ENCODE data around the gene ACTBL2.

Gene ACTBL2

DNA sequence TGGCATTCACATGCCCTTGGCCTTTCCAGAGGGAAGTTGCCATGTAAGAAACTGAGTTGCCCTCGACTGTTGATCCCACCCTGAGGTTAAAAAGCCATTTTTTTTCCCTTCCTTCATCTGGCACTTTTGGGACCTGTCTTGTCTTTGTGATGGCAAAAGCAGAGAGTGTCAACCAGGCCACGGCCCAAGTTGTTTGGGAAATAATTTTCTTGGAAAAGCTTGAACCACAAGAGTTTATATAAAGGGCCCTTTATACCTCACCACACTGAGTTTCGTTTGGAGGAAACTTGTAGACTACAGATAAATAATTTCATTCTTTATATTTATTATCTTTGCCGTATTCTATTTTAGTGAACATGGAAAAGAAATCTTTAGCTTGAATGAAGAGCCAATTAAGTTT lies 34.3 kb downstream of the ACTBL2 start:
- DNase-seq = no peak

DNA sequence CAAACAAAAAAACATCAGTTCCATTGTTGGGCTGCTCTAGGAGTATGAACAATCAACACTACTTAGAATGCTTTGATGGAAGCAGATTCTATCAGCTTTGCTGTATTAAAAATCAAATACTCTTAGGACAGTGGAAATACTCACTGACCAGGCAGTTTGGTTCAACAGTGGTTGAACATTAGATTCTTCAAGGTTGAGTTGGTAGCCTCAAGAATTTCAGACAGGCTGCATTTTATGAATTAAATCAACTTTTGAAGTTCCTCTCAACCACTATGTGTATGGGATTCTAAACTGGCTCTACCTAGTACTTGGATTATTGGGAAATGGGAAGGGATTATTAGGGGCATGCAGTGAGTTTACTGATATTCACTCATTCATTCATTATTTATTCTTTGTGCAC lies 35.0 kb downstream of the ACTBL2 start:
- no peak for DNase-seq

DNA sequence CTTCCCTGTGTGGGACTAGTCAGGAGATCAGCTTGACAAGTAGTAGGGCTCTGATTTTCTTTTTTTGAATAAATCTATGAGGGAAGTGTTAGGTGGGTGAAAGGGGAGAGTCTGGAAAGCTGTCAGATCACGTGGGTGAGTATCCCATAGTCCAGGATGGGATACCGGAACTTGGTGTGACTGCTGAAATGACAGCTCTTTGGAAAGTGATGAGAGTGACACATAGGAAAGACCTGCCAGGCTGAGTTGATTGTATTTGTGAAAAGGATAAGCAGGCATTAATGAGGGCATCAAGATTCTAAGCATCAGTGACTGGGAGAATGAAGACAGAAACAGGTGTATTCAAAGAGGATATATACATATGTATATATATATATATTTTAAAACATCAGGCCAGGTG lies 35.6 kb downstream of the ACTBL2 start:
- DNase-seq = no peak

DNA sequence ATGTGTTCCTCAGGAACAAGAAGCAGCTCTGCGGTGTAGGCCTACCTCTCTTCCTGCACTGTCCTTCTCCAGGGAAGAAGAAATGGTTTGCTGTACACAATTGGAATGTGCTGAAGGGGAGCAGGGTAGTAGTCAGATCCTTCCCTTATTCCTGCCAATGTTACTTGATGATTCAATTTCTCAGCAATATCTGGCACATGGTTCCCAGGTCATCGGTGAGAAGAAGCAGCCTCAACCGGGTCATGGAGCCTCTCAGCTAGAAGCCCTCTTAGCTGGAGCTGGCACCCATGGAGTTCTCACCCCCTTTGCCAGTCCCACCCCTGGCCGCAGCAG lies 36.9 kb downstream of the ACTBL2 start:
- no peak for DNase-seq

DNA sequence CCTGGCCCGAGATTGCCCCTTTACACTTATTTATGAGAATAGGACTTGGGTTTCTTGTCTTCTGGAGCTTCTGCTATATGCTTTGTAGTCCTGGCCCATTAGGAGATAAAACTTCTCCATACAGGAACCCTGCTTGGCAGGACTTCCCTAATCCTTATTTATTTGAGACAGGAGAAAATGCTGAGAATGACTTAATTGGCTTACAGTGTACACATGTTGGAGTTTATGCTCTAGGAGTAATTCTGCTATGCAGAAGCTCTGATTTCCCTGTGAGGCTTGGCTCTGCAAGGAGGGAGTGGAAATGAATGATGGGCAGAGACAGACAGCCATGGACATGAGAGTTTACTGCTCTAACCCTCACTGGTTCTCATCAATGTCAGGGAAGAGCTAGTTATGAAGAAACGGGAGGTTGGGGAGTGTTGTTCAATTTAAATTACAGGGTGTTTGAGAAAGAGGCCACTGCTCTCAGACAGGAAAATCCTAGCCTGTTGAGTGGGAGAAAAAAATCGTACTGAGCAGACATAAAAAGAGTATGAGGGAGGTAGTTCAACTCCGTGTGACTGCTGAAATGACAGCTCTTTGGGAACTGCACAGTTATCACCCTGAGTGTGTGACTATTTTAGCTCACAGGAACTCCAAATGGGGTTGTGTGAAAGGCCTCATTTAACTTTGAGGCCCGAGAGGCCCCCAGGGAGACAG lies 37.5 kb downstream of the ACTBL2 start:
- no peak for DNase-seq

DNA sequence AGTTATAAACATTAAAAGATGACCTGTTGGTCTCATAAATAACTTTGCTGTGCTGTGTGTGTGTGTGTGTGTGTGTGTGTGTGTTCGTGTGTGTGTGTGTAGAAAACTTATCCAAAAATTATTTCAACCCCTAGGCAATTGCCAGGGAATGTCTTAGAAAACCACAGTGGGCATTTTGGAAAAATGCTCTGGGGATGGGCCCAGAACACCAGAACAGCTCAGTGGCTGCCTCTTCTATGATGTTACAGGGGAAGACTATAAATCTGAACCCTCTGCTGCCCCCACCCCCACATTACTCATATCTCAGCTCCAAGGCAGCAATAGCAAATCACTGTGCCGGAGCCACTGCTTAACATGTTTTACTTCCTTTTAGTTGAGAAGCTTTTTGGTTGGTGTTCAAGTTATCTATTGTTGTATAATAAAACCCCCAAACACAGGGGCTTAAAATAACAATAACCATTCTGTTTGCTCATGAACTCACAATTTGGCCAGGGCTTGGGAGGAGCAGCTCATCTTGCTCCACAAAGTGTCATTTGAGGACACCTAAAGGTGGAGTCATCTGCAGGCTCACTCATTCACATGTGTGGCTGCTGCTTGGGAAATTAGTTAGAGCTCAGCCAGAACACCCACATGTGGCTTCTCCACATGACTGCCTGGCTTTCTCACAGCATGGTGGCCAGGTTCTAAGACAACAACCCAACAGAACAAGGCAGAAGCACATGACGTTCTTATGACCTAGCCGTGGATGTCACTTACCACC lies 40.4 kb downstream of the ACTBL2 start:
- no peak for DNase-seq

DNA sequence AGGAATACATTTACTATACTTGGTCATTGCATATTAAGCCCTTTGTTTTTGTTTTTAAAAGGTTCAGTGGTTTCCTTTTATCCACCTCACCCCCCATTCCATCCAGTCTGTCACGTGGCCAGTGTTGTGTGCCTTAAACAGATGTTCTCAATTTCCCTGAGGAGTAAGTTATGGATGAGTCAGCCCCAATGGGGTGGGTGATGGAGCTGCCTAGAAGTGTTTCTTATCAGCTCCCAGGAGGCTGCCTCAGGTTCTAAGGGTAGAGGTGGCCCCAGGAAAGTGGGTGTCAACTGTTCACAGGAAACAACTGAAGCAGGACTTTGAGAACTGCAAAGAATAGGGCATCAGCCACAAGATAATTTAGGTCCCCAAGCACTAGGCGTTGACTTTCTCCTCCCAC lies 41.1 kb downstream of the ACTBL2 start:
- no peak for DNase-seq

DNA sequence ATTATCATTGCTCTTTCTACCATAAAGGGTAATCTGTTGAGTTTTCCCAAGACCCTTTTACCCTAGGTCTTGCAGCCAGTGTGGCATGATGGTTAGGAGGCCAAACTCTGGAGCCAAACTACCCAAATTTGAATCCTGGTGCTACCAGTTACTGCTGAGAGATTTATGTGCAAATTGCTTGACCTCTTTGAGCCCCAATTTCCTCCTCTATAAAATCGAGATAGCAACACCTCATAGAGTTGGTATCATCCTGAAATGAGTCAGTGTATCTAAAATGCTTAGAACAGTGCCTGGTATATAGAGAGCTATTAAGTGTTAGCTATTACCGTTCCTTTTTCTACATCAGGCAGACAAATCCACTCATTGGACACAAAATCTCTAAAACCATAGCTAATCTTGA lies 43.0 kb downstream of the ACTBL2 start:
- DNase-seq = no peak

DNA sequence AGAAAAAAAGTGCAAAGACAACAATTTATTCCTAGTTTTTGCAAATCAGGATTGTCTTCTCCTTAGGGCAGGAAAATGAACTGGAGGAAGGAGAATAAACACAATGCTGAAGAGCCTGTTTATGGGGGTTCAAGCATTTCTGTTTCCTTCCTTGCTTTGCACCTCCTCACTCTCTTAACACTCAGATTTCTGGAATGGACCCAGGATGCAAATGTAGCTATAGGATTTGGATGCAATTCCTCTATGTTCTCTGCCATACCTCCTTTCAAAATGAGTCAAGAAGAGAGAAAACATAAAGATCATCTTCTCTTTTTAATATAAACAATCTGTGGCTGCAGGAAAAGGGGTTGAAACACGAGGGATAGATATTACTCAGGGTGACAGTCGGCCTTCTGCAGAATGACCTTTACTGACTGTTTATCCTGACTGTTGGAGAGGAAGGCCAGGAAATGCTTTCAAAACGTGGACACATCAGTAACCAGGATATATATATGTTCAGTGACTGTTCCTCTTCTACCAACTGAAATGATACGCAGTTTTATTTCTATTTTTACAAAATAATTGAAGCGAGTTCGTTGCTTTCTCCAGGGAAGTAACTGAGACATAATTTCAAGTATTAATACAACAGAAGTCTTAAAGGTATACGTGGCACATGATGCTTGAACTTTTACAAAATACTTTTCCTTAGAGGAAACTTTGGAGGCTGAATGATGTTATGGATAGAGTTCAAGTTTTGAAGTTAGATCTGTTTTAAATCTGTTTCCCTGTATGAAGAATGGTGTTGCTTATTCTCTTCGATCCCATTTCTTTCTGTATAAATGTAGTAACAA lies 44.4 kb downstream of the ACTBL2 start:
- DNase-seq = no peak

DNA sequence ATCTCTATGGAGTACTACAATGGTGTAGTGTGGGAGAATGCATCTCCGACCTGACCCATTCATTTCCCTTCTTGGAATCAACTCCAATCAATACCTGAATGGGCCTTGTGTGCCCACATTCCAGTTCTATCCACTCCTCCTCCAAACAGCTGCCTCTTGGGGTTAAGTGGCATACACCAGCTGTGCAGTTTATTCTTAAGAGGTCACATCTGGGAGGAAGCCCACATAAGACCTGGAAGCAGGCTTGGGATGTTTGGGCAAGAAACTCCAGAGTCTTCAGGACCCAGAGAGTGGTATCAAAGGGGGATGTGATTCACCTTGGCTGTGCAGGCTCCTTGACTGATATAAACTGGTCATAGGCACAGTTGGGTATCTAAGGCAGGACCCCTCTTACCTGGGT lies 46.0 kb downstream of the ACTBL2 start:
- no peak for DNase-seq

DNA sequence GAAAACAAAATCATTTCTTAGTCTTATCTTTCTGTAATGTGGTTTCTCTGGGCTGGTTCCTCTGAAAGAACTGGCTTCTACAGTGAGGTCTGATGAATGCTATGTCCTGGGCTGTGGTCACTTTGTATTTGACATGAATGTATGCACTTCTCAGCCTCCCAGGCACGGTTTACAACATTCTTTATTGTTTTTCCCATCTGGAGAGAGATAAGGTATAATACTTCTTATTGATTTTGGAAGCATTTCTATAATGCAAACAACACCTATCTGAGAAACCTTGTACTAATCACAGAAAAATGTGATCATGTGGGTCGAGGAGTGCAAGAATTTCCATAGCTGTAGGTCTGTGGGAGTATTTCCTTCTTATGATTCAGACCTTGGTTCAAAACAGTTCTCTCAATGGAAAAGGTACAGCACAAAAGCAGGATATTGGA lies 46.9 kb downstream of the ACTBL2 start:
- DNase-seq = no peak

DNA sequence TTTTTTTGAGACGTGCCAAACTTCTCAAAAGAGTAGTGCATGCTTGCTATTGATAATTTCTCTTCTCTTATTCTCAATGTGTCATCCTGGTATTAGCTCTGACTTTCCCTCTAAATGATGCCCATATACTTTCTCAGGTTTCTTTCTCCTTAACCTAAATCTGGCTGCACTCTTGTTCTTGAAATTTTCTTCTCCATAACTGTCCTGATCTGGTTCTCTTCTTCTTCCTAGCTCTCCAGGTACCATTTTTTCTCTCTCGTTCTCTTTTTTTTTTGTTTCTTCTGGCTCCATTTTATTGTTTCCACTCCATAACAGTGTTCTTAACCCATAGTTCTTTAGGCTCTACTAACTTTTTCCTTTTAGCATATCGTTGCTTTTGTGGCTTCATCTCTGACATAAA lies 47.9 kb downstream of the ACTBL2 start:
- DNase-seq = no peak

DNA sequence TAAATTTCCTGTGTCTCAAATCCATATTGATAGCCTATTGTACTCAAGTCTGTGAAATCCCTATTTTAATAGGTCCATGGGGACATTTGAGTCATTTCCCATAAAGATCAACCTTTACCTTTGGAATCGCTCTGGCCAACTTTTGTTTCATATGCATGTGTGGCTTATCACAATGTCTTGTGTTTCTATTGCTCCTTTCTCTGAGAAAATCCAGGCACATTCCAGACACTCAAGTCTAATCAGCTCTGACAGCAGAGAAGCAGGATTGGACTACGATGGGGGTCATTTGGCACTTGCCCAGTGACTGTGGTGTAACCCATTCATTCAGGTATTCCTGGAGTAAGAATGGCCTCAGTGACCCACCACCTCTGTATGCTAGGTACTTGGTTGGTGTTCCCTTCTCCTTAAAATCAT lies 48.4 kb downstream of the ACTBL2 start:
- DNase-seq = no peak

DNA sequence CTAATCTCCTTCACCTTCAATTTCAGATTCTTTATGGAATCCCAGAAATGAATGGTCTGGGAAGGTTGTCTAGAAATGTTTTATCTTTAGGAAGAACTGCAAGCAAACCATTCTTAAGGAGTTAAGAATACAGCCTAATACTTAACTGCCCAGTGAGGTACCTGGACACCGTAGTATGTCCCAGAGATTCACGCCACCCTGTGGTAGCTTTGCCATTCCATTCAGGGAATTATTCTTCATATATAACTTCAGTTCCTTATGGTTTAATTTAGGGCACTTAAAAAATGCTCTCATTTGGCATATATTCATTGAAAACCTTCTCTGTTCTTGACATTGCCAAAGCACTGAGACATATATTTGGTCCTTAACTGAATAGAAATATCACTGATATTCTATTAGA lies 49.7 kb downstream of the ACTBL2 start:
- no peak for DNase-seq

DNA sequence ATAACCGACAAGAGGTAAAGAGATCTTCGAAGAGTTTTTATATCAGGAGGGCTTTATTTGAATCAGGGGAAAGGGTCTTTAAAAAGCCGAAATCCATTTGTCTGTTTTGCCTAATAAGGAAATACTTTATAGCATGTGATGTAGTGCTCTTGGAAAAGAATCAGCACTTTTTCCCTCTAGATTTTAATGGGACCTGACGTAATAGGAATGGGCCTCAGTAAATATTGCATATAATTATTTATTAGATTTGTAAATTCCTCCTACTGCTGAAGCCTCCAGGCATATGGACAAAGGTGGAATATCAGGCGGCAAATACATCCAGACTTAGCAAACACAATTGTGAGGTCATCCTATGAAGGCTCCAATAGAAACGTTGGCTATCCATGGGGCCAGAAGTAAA lies 50.9 kb downstream of the ACTBL2 start:
- DNase-seq = no peak

All from SHP77 (cell line).